Neutrophil (primary cell): ENCODE measurements around the gene NUCB1.

ENCODE experiments used
- H3K27ac ChIP-seq: fragments of 200-600 bp; sonication (generic); 2 replicates; pipeline ENCODE4 v1.5.1; 2016; ENCODE audit warnings: mild to moderate bottlenecking, moderate library complexity
- H3K27me3 ChIP-seq: fragments of 200-600 bp; sonication (generic); 2 replicates; pipeline ENCODE4 v1.6.0; 2016; ENCODE audit warnings: mild to moderate bottlenecking
- H3K36me3 ChIP-seq: fragments of 200-600 bp; sonication (generic); 2 replicates; pipeline ENCODE4 v1.5.1; 2017
- H3K4me1 ChIP-seq, 2 experiments: fragments of 200-600 bp in 1 of 2; sonication (generic) in 1 of 2; 1 replicate in 1 of 2; 2 replicates in 1 of 2; pipeline versions ENCODE4 v1.5.1 to v1.6.1; 2013 to 2016; ENCODE audit warnings: low read depth in 1 of 2, low read length in 1 of 2, mild to moderate bottlenecking in 1 of 2, moderate library complexity in 1 of 2; ENCODE audit not compliant: control insufficient read depth in 1 of 2, insufficient read depth in 1 of 2
- H3K4me3 ChIP-seq, 2 experiments: fragments of 200-600 bp in 1 of 2; sonication (generic) in 1 of 2; 1 replicate in 1 of 2; 2 replicates in 1 of 2; pipeline ENCODE4 v1.5.1; 2013 to 2016; ENCODE audit warnings: low read depth in 1 of 2, low read length in 1 of 2, mild to moderate bottlenecking in 1 of 2, moderate library complexity in 1 of 2
- H3K9me3 ChIP-seq: fragments of 200-600 bp; sonication (generic); 2 replicates; pipeline ENCODE4 v1.5.1; 2016
- TF ChIP-seq, protein P1 (sequence below): fragments of 200-600 bp; sonication (generic); IDR thresholded peaks from 2 replicates; pipeline ENCODE4 v1.5.1; 2016; ENCODE audit warnings: antibody characterized with exemption

NUCB1 gene

GRCh38 chr19:48933382-48933932, 33.3 kb downstream of the NUCB1 start, which contains the start of gene DHDH:
DHDH (plus strand) TSS chr19:48933699; CDS start chr19:48933722, 23 bp downstream.
- TF ChIP-seq, protein P1, sequence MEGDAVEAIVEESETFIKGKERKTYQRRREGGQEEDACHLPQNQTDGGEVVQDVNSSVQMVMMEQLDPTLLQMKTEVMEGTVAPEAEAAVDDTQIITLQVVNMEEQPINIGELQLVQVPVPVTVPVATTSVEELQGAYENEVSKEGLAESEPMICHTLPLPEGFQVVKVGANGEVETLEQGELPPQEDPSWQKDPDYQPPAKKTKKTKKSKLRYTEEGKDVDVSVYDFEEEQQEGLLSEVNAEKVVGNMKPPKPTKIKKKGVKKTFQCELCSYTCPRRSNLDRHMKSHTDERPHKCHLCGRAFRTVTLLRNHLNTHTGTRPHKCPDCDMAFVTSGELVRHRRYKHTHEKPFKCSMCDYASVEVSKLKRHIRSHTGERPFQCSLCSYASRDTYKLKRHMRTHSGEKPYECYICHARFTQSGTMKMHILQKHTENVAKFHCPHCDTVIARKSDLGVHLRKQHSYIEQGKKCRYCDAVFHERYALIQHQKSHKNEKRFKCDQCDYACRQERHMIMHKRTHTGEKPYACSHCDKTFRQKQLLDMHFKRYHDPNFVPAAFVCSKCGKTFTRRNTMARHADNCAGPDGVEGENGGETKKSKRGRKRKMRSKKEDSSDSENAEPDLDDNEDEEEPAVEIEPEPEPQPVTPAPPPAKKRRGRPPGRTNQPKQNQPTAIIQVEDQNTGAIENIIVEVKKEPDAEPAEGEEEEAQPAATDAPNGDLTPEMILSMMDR, result peak; percentile 18
- H3K4me1 ChIP-seq, result peaks cover 10 to 11% of the 10 kb centered on the region in 2 experiments
- H3K27ac ChIP-seq, result peak within 1 kb of the TSS; percentile 21
- peak within 1 kb of the TSS; percentile 58 to 68 for H3K4me3 ChIP-seq
- no peaks in the 10 kb centered on the region for H3K36me3 ChIP-seq
- H3K9me3 ChIP-seq, result no peaks in the 10 kb centered on the region
- H3K27me3 ChIP-seq, result peaks cover 44% of the 10 kb centered on the region

- H3K4me3 ChIP-seq, result no peak overlapping the region
- no peak overlapping the region for H3K27ac ChIP-seq
- H3K36me3 ChIP-seq, result no peaks in the 10 kb centered on the region
- peaks cover 10 to 11% of the 10 kb centered on the region in 2 experiments for H3K4me1 ChIP-seq
- peaks cover 44% of the 10 kb centered on the region for H3K27me3 ChIP-seq
- no peaks in the 10 kb centered on the region for H3K9me3 ChIP-seq
- TF ChIP-seq, protein P1, result no peak
Measured at GRCh38 chr19:48934837-48935236, 34.7 kb downstream of the NUCB1 start.

- H3K4me1 ChIP-seq, result peaks cover 10 to 11% of the 10 kb centered on the region in 2 experiments
- H3K9me3 ChIP-seq, result no peaks in the 10 kb centered on the region
- TF ChIP-seq, protein P1, result no peak
- H3K27me3 ChIP-seq, result peaks cover 44% of the 10 kb centered on the region
- H3K4me3 ChIP-seq, result no peak overlapping the region
- H3K27ac ChIP-seq, result no peak overlapping the region
- H3K36me3 ChIP-seq, result no peaks in the 10 kb centered on the region
Measured at GRCh38 chr19:48935864-48936263, 35.8 kb downstream of the NUCB1 start.

DNA sequence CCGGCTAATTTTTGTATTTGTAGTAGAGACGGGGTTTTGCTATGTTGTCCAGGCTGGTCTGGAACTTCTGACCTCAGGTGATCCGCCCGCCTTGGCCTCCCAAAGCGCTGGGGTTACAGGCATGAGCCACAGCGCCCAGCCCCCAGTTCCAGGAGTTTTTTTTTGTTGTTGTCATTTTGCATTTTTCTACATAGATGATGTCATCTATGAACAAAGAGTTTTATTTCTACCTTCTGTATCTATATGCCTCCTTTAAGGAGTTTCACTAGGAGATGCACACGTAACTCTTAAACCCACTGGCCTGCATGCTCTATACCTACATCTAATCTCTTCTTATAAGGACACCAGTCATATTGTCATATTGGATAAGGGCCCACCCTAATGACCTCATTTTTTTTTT, 38.1 kb downstream of the NUCB1 start:
- Histone ChIP-seq H3K27ac (no peak overlapping the region), H3K4me1 (peaks cover 7% of the 10 kb centered on the region in 2 experiments), H3K9me3 (no peaks in the 10 kb centered on the region), H3K36me3 (no peaks in the 10 kb centered on the region), H3K4me3 (no peak overlapping the region), H3K27me3 (peaks cover 22% of the 10 kb centered on the region)
- TF ChIP-seq, protein P1, result no peak

- Histone ChIP-seq H3K4me1 (no peaks in the 10 kb centered on the region), H3K36me3 (no peaks in the 10 kb centered on the region), H3K4me3 (no peak overlapping the region), H3K27ac (no peak overlapping the region), H3K27me3 (no peaks in the 10 kb centered on the region), H3K9me3 (no peaks in the 10 kb centered on the region)
- TF ChIP-seq, protein P1, result no peak
Measured at GRCh38 chr19:48940902-48941301, 40.8 kb downstream of the NUCB1 start.
